PC-9 (cell line): ENCODE results near the gene MTX1.

Experiments used
- CTCF ChIP-seq: fragments of 200-600 bp; sonication (generic); conservative IDR thresholded peaks from 2 replicates; pipeline ENCODE4 v1.6.1; 2017; ENCODE audit warnings: mixed run types, antibody characterized with exemption, mild to moderate bottlenecking, moderate library complexity
- EZH2 ChIP-seq: fragments of 200-600 bp; sonication (generic); IDR thresholded peaks from 2 replicates; pipeline ENCODE4 v1.8.0; 2017; ENCODE audit warnings: antibody characterized with exemption, low read depth

- TF ChIP-seq CTCF (no peak), EZH2 (no peak)
These were observed 31.1 kb upstream of the MTX1 start for GRCh38 chr1:155177192-155177917.
